GM21737 (cell line): ENCODE data around the gene SUSD3.

Experiments
- ATAC-seq: cut with Tn5 transposase; IDR thresholded peaks from one replicate; pipeline ENCODE4 v1.9.1; 2021; ENCODE audit warnings: mild to moderate bottlenecking, moderate library complexity; ENCODE audit not compliant: unreplicated experiment

Gene SUSD3

DNA sequence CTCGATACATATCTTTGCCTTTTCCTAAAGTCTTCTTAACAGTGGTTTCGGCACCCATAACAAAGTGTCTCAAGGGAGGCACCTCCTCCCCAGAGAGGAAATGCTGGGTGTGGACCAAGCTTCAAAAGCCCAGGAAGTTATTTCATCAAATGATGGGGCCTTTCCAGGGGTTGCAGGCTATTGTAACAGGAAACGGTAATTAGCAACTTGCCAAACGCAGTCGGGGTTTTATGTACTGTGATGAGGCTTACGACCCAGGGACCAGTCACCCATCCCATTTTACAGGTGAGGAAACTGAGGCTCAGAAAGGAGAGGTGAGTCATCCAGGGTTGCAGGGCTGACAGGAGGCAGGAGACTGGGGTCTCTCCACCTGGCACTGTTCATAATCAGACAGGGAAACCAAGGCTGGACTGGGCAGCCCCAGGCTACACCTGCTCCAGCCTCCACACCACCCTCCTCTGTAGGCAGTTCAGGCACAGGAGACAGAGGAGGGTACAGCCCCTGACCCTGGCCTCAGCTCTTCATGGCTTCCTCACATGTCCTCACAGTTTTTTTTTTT lies 30.0 kb upstream of the SUSD3 start:
- ATAC-seq = no peak

DNA sequence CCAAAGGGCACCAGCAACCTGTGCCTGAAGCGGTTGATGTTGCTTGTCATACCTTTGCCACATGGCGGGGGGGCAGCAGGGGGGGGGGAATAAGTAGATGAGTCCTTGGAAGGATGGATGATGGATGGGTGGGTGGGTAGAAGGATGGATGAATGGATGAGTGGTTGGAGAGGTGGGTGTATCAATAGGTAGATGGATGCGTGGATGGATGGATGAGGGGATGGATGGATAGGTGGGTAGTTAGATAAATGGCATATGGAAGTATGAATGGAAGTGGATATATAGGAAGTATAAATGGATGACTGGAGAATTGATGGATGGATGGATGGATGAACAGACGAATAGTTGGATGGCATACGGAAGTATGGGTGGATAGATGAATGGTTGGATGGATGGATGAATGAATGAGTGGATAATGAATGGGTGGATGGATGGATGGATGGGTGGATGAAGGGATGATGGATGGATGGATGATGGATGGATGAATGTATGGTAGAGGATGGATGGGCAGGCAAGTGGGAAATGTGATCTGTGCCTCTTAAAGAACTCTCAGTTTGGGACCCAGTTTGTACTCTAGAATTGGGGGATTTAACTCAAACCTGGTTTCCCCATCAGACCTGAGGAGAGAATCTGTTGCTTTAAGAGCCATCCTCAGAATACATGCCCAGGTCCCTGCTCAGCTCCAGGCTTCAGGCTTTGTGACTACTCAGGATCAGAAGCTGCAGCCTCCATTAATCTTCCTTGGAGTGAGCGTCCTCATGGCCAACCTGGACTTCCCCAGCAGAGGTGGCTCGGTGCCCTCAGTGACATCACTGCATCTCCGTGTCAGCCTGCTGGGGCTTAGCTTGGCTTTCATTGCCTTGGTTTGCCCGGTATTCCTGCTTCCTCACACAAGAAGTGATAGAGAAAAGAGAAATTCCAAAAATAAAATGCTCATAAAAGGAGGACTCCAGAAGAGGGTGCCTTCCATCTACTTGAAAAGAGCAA lies 27.6 kb upstream of the SUSD3 start:
- ATAC-seq = no peak

DNA sequence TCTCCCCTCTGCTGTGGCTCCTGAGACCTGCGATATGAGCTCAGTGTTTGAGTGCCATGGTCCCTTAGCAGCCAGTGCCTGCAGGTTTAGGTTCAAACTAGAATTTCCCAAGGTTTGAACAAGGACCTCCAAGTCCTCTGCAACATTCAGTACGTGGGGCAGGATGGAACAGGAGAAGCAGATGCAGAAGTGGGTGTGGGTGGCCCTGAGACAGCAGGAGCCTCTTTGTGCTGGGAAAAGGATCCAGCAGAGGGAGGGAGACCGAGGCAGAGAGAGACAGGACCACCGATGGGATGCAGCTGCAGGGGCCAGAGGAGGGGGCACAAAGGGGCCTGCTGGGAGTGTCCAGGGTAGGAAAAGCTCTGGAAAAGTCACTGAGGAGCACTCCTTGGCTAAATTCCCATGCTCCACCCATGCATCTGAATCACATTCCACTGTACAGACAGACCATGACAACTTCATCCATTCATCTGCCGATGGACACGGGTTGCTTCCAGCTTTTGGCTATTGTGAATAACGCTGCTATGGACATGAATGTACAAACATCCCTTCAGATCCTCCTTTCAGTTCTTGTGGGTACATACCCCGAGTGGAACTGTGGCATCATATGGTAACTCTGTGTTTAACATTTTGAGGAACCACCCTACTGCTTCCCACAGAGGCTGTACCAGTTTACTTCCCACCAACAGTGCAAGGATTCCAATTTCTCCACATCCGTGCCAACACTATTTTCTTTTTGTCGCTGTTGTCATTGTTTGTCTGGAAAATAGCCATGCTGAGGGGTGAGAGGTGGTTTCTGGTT lies 26.7 kb upstream of the SUSD3 start:
- no peak for ATAC-seq

DNA sequence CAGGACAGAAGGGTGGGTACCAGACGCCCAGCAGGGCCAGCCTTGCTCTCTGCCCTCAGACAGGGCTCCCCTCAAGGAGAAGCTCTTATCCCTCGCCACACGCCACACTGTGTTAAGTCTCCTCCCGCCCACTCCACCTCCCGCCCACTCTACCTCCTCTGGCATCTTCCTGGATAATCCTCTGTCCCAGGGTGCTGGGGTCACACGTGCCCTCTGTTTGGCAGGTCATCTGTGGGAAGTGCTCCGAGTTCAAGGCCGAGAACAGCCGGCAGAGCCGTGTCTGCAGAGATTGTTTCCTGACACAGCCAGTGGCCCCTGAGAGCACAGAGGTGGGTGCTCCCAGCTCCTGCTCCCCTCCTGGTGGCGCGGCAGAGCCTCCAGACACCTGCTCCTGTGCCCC lies 26.0 kb upstream of the SUSD3 start:
- no peak for ATAC-seq

DNA sequence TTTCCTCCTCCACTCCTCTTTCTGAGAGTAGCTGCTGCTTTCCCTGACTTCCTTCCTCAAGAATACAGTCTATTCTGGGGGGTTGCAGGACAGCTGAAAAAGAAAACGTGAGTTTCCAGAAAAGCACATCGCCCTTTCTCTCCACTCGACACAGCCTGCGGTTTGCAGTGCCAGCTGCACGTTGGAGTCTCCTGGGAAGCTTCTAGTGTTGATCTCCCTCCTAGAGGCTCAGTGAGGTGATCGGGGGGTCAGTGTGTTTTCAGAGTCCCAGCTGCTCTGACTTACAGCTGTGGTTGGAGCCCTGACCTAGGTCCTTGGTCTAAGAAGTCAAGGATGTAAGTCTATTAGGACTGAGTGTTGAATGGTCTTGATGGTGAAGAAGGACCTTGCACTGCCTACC lies 25.0 kb upstream of the SUSD3 start:
- ATAC-seq = no peak

DNA sequence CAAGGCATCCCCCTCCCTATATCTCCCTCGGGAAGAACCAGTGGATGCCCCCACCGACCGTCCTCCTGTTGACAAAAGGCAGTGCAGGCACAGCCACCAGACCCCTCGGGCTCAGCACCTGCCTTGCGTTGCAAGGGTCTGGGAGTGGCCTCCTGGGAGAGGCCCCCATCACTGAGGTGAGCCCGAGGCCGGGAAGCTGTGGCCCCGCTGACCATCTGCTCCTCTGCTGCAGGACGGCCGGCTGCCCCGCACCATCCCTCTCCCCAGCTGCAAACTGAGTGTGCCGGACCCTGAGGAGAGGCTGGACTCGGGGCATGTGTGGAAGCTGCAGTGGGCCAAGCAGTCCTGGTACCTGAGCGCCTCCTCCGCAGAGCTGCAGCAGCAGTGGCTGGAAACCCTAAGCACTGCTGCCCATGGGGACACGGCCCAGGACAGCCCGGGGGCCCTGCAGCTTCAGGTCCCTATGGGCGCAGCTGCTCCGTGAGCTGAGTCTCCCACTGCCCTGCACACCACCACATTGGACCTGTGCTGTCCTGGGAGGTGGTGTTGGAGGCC lies 23.3 kb upstream of the SUSD3 start:
- ATAC-seq = no peak

DNA sequence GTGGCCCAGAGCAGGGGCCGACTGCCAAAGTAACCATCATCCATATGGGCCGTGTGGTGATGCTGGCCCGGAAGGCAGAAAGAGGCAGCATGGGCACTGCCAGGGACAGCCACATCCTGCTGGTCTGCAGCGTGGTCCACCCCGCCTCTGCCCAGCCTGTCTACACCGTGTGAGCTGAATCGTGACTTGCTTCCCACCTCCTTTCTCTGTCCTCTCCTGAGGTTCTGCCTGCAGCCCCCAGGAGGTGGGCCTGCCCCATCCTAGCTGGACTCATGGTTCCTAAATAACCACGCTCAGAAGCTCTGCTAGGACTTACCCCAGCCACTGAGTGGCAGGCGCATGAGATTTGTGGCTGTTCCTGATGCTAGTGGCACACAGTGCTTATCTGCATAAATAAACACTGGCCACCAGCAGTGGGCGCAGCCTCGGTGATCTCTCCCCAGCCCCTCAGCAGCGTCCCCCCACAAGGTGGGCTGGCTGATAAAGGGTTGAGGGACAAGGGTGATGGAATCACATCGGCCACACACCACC lies 22.6 kb upstream of the SUSD3 start:
- ATAC-seq = no peak

DNA sequence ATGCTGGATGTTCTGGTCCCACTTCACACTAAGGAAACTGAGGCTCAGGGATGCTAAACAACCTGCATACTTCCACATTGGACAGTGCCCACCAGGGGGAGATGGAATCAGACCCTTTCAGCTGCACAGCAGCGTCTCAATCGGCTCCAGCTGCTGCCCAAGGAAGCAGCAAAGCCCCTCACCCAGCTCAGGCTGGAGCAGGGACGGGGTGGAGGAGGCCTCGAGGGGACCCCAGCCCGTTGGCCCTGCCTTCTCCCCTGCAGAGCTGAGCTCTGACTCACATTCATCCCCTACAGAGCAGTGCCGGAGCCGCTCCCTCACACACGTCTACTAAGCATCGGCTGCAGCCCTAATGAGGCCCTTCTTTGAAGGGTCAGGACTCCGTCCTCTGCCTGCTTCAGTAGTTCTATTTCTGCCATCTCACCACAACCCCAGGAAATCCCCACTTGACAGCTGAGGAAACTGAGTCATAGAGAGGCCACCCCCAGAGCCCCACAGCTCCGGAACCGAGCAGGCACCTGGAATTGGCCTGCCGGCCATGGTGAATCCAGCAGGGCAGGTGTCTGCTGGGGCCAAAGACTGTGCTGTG lies 21.5 kb upstream of the SUSD3 start:
- ATAC-seq = no peak

DNA sequence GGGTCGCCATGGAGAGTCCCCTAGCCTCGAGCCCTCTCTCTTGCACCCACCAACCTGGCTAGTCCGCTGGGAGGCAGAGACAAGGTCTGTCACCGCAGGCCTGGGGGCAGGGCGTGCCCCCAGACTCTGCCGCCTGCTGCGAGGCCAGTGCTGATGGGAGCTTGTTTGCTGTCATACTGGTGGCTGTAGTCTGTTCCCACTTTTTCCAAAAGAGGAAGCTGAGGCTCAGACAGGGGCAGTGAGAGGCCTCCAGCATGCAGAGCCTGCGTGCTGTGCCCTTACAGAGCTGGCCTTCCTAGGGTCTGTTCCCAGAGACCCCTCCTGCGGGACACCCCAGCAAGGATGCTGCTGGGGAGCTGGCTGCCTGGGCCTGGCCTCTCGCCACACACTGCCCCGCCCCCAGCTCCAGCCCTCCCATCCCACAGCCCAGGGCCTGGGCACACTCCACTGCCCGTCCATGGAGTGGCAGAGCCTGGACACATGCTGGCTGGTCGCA lies 21.0 kb upstream of the SUSD3 start:
- ATAC-seq = no peak

DNA sequence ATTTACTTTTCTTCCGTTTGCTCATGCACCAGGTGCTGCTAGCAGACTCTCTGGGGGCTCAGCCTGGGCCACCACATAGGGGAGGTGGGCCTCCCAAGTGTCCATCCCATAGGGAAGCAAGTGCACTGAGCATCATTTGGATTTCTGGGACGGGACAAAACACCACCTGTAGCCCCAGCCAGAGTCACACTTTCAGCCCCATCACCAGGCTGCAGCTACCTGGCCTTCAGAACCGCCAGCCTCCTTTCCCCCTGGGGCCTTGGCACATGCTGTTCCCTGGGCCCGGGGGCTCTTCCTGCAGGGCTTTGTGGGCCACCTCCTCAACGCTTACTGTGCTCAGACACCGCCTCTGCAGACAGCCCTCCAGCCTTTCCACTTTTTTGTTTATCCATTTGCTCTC lies 19.6 kb upstream of the SUSD3 start:
- no peak for ATAC-seq

DNA sequence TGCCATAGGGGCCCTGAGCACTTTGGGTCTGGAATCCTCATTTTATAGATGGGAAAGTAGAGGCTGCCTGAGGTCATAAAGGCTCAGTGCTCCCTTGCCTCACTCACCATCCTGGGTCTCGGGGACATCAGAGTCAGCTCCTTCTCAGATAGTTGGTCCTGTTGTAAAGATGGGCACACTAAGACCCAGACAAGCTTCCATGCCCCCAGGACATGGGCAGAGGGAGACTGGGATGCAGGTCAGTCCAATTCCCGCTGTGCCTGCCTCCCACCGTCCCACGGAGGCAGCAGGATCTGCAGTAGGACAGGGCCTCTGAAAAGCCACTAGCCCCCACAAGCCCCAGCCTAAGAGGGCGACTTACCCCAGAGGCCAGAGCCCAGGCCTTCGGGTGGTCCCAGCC lies 19.0 kb upstream of the SUSD3 start:
- no peak for ATAC-seq

DNA sequence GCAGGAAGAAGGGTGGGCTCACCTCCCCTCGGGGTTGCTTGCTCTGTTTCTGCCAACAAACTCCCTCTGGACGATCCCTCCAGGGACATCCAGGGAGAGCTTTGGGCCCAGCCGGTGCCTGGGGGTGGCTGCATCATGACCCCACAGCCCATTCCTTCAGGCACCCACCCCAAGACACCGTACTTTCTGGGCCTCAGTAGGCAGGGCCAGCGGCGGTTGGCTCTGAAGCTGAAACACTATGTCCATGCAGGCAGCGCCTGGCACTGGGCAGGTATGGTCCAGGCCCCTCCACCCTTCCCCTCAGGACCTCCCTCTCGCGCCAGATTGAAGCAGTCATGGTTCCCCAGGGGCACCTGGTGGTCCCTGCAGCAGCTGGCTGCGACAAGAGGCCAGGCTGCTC lies 18.5 kb upstream of the SUSD3 start:
- ATAC-seq = no peak

DNA sequence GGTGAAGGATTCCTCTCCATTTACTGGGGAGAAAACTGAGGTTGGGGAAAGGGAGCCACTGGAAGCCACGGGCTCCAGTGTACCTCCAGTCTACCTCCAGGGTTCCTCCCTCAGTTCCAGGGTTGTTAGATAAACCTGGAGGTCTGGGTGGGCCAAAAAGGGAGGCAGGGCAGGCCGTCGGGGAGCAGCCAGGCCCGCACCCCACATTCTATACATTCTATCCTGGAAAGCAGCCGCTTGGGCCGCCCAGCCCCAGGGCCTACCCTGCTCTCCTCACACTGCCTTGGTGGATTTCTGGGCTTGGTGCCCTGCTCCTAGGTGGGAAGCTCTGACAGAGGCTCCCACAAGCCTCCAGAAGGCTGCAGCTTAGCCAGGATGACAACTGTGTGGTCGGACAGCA lies 18.1 kb upstream of the SUSD3 start:
- ATAC-seq = no peak

DNA sequence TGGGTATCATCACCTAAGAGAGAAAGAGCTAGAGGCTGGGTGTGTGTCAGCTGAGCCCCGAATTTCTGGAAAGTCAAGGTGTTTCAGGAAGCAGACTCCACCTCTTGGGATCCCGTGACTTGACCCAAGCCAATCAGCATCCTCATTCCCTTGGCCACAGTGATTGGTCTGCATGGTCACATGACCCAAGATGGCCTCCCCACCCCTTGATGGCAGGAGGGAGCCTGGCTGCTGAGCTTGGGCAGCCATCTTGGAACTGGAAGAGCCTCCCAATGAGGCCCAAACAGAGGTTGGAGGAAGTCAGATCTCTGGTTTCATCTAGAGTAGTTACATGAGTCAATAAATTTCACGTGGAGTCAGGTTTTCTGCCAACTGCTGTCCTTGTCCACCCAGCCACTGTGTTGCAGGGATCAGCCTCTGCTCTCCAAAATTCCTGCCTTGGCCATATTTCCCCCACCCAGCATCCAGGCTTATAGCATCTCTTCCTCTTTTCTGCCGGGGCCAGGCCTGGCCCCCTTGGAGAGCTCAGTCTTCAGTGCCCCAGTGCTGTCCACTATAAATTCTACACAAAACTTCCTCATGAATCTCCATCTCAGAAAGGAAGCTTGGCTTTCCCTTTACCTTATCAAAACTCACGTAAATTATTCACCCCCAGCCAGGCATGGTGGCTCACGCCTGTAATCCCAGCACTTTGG lies 17.2 kb upstream of the SUSD3 start:
- ATAC-seq = no peak

DNA sequence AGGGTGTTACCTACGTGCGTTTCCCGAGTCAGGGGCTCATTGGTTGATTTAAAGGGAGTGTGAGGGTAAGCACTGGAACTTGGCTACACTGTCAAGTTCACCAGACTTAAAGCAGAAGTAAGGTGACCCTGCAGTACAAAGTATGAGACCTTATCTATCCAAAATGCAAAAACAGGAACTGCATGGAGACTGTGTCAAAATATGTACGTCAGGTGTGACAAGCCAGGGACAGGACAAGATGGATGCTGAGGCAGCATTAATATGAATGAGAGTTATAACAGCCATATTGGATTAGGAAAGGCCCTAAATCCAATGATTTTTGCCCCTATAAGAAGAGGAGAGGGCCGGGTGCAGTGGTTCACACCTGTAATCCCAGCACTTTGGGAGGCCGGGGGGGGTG lies 15.4 kb upstream of the SUSD3 start:
- no peak for ATAC-seq

DNA sequence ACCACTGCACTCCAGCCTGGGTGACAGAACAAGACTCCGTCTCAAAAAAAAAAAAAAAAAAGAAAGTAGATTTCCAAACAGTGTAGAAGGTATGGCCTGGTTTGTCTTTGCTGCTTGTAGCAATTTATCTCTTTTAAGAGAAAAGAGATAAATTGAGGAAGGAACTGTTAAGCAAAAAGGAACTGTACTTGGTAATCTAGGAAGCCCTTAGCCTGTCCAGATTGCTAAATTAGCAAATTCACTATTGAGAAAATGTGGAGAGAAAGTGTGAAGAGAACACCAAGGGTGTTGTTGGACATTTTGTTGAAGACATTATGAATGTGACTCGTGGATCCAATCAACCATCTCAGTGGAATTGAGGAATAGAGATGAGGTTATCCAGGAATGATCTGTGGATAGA lies 13.0 kb upstream of the SUSD3 start:
- ATAC-seq = no peak

DNA sequence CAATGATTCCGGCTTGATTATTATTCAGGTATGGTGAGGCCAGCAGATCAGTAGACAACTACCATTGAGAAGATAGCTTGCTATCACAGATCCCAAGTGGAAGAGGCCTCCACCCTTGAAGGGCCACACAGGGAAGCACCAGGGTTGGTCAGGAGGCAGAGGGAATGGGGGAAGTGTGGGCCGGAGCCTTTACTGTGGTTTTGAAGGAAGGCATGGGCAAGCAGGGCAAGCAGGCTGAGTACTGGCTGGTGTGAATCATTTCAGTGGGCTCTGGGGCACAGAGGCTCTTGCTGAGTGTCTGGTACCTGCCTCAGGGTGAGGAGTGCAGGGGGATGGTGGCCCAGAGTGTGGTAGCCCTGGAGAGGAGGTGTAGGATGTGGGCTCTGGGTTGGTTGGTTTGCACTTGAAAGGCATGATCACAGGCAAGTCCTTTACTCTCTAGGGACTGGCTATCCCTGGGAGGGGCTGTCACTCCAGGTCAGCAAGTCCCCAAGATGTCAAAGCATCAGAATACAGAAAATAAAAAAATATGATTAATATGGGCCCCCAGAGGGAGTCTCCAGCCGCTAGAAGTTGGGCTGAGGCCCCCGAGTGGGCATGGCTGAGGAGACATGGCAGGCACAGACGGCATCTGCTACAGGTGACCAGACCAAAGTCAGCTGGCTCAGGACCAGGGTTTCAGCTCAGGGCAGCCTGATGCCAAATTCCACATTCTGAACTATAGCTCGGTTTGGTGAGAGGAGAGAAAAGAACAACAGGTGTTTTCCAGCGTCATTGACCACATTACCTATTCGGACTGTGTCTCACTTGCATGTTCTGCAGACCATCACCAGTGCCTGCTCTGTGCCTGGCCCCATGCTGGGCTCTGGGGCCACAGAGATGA lies 9.7 kb upstream of the SUSD3 start:
- no peak for ATAC-seq

DNA sequence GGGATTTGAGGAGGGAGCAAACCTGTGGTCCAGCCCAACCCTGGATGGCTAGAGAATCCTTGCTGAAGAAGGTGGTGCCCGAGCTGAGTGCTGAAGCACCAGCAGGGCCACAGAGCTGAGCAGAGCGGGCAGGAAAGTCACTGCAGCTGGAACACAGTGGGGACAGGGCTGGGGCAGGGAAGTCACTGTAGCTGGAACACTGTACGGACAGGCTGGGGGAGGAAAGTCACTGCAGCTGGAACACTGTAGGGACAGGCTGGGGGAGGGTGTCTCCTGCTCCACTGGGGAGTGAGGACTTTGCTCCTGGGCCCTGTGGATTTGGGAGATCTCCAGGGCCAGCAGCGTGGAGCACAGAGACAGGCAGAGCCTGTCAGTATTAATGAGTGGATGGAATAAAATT lies 9.0 kb upstream of the SUSD3 start:
- no peak for ATAC-seq

DNA sequence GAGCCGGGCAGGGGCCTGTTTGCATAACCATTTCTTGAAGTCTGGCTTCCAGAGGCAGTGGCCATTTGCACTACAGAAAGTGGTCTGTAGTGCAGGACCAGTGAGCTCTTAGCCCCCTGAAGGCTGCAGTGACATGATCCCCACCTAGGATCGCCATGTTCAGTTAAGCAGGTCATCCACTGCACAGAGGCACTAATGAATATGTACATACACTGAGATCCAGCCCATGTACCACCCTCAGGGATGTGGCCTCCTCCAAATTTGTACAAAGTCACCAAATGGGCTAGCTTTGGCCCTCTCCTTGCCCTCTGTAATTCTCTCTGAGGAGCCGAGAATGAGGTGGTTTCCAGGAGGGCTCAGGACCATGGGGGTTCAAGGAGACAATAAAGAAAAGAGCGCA lies 8.3 kb upstream of the SUSD3 start:
- no peak for ATAC-seq
